ENCODE data around the gene ERP44.

The ERP44 gene

GRCh38 chr9:100117316-100117715 is 18.5 kb upstream of the ERP44 start:
- no peaks in the 10 kb centered on the region for H3K36me3 ChIP-seq (ENCODE audit: insufficient read depth)
- no peaks in the 10 kb centered on the region for H4K20me1 ChIP-seq (ENCODE audit: insufficient read depth)
- no peak overlapping the region for H3K4me2 ChIP-seq

GRCh38 chr9:100112677-100113336 is 14.0 kb upstream of the ERP44 start:
- no peaks in the 10 kb centered on the region for H4K20me1 ChIP-seq (ENCODE audit: insufficient read depth)
- no peaks in the 10 kb centered on the region for H3K27me3 ChIP-seq (ENCODE audit: insufficient read depth, low read depth)
- H3K27ac ChIP-seq, result no peak overlapping the region
- no peak overlapping the region for H2AFZ ChIP-seq (ENCODE audit: low read depth)
- no peaks in the 10 kb centered on the region for H3K4me1 ChIP-seq (ENCODE audit: low read depth, poor library complexity, severe bottlenecking)
- no peak for TF ChIP-seq CTCF (conservative IDR thresholded peaks at IDR 0.05; ENCODE audit: low read depth, low read length)
- H3K9ac ChIP-seq, result no peak overlapping the region
- H3K79me2 ChIP-seq (ENCODE audit: insufficient read depth, low read depth), result no peaks in the 10 kb centered on the region; the same call in 1 of the 2 replicates
- no peak overlapping the region for H3K4me3 ChIP-seq (IDR thresholded peaks at IDR 0.05; ENCODE audit: insufficient read depth, low read depth, low read length)
- H3K36me3 ChIP-seq (ENCODE audit: insufficient read depth), result no peaks in the 10 kb centered on the region
- H3K4me2 ChIP-seq, result no peak overlapping the region

More at GRCh38 chr9:100117316-100117715, 18.5 kb upstream of the ERP44 start:
- no peak overlapping the region for H3K9ac ChIP-seq
- H3K27ac ChIP-seq, result no peak overlapping the region
- no peaks in the 10 kb centered on the region for H3K27me3 ChIP-seq (ENCODE audit: insufficient read depth, low read depth)
- H3K79me2 ChIP-seq (ENCODE audit: insufficient read depth, low read depth), result no peaks in the 10 kb centered on the region
- H3K4me1 ChIP-seq (ENCODE audit: low read depth, poor library complexity, severe bottlenecking), result no peaks in the 10 kb centered on the region
- no peak overlapping the region for H2AFZ ChIP-seq (ENCODE audit: low read depth)
- H3K4me3 ChIP-seq (IDR thresholded peaks at IDR 0.05; ENCODE audit: insufficient read depth, low read depth, low read length), result no peak overlapping the region
- TF ChIP-seq CTCF (conservative IDR thresholded peaks at IDR 0.05; ENCODE audit: low read depth, low read length), result no peak

GRCh38 chr9:100111235-100111634 is 12.4 kb upstream of the ERP44 start:
- Histone ChIP-seq H3K4me3 (IDR thresholded peaks at IDR 0.05; ENCODE audit: insufficient read depth, low read depth, low read length) (no peak overlapping the region), H3K79me2 (ENCODE audit: insufficient read depth, low read depth) (no peaks in the 10 kb centered on the region; the same call in 1 of the 2 replicates), H3K27ac (no peak overlapping the region), H3K4me1 (ENCODE audit: low read depth, poor library complexity, severe bottlenecking) (peaks cover 10% of the 10 kb centered on the region), H4K20me1 (ENCODE audit: insufficient read depth) (no peaks in the 10 kb centered on the region), H3K36me3 (ENCODE audit: insufficient read depth) (no peaks in the 10 kb centered on the region), H2AFZ (ENCODE audit: low read depth) (no peak overlapping the region), H3K27me3 (ENCODE audit: insufficient read depth, low read depth) (no peaks in the 10 kb centered on the region), H3K4me2 (no peak overlapping the region), H3K9ac (no peak overlapping the region)
- no peak for TF ChIP-seq CTCF (conservative IDR thresholded peaks at IDR 0.05; ENCODE audit: low read depth, low read length)

- no peak overlapping the region for H2AFZ ChIP-seq (ENCODE audit: low read depth)
- H3K4me3 ChIP-seq (IDR thresholded peaks at IDR 0.05; ENCODE audit: insufficient read depth, low read depth, low read length), result no peak overlapping the region
- no peak overlapping the region for H3K9ac ChIP-seq
- TF ChIP-seq CTCF (conservative IDR thresholded peaks at IDR 0.05; ENCODE audit: low read depth, low read length), result no peak
- no peaks in the 10 kb centered on the region for H4K20me1 ChIP-seq (ENCODE audit: insufficient read depth)
- H3K36me3 ChIP-seq (ENCODE audit: insufficient read depth), result no peaks in the 10 kb centered on the region
- no peak overlapping the region for H3K27ac ChIP-seq
- H3K4me1 ChIP-seq (ENCODE audit: low read depth, poor library complexity, severe bottlenecking), result peaks cover 18% of the 10 kb centered on the region
- no peaks in the 10 kb centered on the region for H3K27me3 ChIP-seq (ENCODE audit: insufficient read depth, low read depth)
- H3K4me2 ChIP-seq, result no peak overlapping the region
- H3K79me2 ChIP-seq (ENCODE audit: insufficient read depth, low read depth), result no peaks in the 10 kb centered on the region; the same call in 1 of the 2 replicates
Measured at GRCh38 chr9:100108559-100108958, 9.8 kb upstream of the ERP44 start.
